A172 (cell line): Measurements from ENCODE around the gene SIM2. TPM values are rescaled to one million over a fixed set of nuclear protein-coding genes. Genes with fewer than 3 reads are reported as not detected.

ENCODE experiments used
- DNase-seq: peaks from one replicate; pipeline ENCODE4 v3.0.0-alpha.2; 2015; ENCODE audit warnings: low spot score
- total RNA-seq: library from RNA; depleted of rRNA; stranded (reverse); fragments of >200 nt; shearing (Covaris generic); gene quantifications from 2 replicates; pipeline ENCODE4 v1.2.3, GENCODE V29; 2014; rRNA removed

SIM2 gene
- total RNA-seq, 1 experiment from 2014 or later: 5.1 TPM

DNA sequence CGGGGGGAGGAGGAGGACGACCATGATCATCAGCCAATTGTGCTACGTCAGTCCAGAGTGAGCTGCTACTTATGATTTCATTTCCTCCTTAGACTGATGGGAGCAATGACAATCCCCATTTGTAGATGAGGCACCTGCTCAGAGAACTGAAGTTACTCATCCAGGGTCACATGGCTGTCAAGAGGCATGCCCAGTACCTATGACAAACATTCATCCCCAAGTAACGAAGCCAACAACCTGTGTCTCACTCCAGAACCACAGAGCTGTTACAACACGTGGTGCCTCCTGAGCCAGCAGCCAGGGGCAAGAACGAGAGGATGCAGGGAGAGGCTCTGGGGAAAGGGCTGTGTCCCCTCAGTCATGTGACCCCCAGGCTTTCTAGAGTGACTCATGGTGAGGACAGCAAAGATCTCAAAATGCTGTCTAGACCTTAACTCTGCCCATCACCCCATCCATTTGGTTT, 93.6 kb downstream of the SIM2 start:
- peak; percentile 84 for DNase-seq

- no peak for DNase-seq
Measured at GRCh38 chr21:36796070-36796469, 97.2 kb downstream of the SIM2 start.

DNA sequence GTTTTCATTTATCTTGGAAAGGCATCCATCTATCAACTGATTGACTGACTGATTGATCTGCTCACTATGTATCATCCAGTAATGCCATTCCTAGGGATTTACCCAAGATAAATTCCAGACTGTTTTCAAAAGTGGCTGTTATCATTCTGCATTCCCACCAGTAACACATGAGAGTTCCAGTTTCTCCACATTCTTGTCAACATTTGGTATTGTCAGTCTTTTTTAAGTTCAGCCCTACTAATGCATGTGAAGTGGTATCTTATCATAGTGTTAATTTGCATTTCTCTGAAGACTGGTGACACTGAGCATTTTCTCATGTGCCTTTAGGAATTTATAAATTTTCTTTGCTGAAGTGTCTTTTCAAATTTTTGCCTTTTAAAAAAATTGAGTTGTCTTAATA, 99.6 kb downstream of the SIM2 start:
- no peak for DNase-seq

Other genes starting within 250 kb of the SIM2 start
- gene CLDN14, start 219.0 kb upstream of the SIM2 start, total RNA-seq: not detected in 2 replicates